Measurements from ENCODE around the gene SLC23A2. TPM values are rescaled to one million over a fixed set of nuclear protein-coding genes. Genes with fewer than 3 reads are reported as not detected.
"Not testable (repeated sequence)": the region's sequence is repeated elsewhere in the genome, so short reads cannot be mapped to it uniquely, and the experiment has no call there.

SLC23A2 gene
- total RNA-seq, 1 experiment from 2014 or later = 16.3 TPM

DNA sequence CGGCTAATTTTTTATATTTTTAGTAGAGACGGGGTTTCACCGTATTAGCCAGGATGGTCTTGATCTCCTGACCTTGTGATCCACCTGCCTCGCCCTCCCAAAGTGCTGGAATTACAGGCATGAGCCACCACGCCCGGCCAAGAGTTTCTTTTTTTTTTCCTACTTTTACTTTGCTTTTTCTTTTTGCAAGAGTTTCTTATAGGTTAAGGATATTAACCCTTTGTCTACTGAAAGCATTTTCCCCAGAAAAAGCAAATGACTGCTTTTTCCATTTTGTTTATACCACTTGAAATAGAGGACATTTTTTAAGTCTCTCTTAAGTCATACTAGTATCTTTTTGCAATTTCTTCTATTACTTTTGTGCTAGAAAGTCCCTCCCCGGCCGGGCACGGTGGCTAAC is 25.3 kb downstream of the SLC23A2 start:
- H3K9me2 ChIP-seq (ENCODE audit: insufficient read depth); POLR2A ChIA-PET; H3K27ac ChIP-seq (ENCODE audit: low read depth, low read length); BruUV-seq (replicated peaks); H3K9ac ChIP-seq (ENCODE audit: low read length); DNase-seq (ENCODE audit: low read depth, low spot score); H3K4me3 ChIP-seq (replicated peaks in 1 of 2; ENCODE audit: low read depth in 1 of 2, low read length in 2 of 2); H3K4me2 ChIP-seq (ENCODE audit: low read length); H4K20me1 ChIP-seq (ENCODE audit: insufficient read depth); intact Hi-C loops (cut with micrococcal nuclease); CTCF ChIA-PET; ATAC-seq; H3K27me3 ChIP-seq (ENCODE audit: insufficient read depth, low read length); H2AFZ ChIP-seq (ENCODE audit: low read depth, low read length, poor library complexity, severe bottlenecking); H3K36me3 ChIP-seq (ENCODE audit: control insufficient read depth in 1 of 2, insufficient read depth in 2 of 2, low read length in 2 of 2); RAD21 ChIA-PET (ENCODE audit: low non-redundant PET in 1 of 2, low total read pairs in 2 of 2, uncharacterized antibody in 2 of 2, unreplicated experiment in 2 of 2); H3K9me3 ChIP-seq (ENCODE audit: control insufficient read depth in 1 of 2, insufficient read depth in 1 of 2, low read depth in 1 of 2, low read length in 2 of 2): not testable (repeated sequence)
- peaks cover 72% of the 10 kb centered on the region for H3K79me2 ChIP-seq (ENCODE audit: insufficient read depth, low read length)
- H3K4me1 ChIP-seq (ENCODE audit: control insufficient read depth in 1 of 2, insufficient read depth in 2 of 2, low read length in 2 of 2) = peaks cover 2 to 12% of the 10 kb centered on the region in 2 experiments; a peak in 2 of 4 replicates

DNA sequence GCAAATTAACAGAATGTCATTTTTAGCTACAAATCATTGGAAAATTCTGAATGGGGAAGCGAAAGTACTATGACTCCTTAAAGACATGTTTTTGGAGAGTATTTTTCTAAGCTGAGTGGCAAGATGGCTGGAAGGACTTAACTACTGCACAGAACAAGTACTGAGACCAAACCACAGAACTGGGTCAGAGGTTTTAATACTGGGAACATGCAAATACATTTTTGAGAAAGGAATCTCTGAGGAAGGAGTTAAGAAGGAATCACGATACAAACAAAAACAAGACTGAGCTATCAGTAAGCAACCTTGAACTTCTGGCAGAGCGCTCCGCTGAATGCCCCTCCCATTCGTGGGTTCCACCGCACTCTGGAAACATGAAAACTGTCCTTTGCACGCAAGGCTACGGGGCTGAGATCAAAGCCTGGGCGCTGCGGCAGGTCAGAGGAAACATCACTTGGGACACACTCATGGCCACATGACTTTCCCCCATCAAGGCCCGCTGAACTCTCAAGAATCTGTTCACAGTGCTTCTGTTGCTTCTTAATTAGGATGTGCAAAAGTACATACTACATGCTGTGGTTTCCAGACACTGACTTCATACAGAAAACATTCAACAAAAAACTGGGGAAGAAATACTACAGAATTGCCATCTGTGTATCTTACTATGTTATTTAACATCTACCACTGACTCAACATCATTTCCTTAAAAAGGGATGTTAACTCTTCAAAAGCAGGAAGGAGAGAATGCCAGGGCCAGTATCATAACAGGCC is 27.8 kb downstream of the SLC23A2 start:
- H3K4me1 ChIP-seq (ENCODE audit: control insufficient read depth in 1 of 2, insufficient read depth in 2 of 2, low read length in 2 of 2) = peaks cover 2 to 12% of the 10 kb centered on the region in 2 experiments; a peak in 2 of 4 replicates
- intact Hi-C loops (cut with micrococcal nuclease) = no loop called here
- BruUV-seq (replicated peaks) = no TSS peak

More for the DNA sequence above, 27.8 kb downstream of the SLC23A2 start:
- peaks cover 50% of the 10 kb centered on the region for H3K79me2 ChIP-seq (ENCODE audit: insufficient read depth, low read length)
- RAD21 ChIA-PET (ENCODE audit: low non-redundant PET in 1 of 2, low total read pairs in 2 of 2, uncharacterized antibody in 2 of 2, unreplicated experiment in 2 of 2) = no interaction called here
- no peak overlapping the region for H3K4me2 ChIP-seq (ENCODE audit: low read length)
- no peaks in the 10 kb centered on the region for H3K9me2 ChIP-seq (ENCODE audit: insufficient read depth)
- H2AFZ ChIP-seq (ENCODE audit: low read depth, low read length, poor library complexity, severe bottlenecking) = no peak overlapping the region
- POLR2A ChIA-PET = no interaction called here
- ATAC-seq = no peak
- H3K27ac ChIP-seq (ENCODE audit: low read depth, low read length) = no peak overlapping the region
- H3K4me3 ChIP-seq (replicated peaks in 1 of 2; ENCODE audit: low read depth in 1 of 2, low read length in 2 of 2) = no peak overlapping the region
- CTCF ChIA-PET = no interaction called here
- H3K9me3 ChIP-seq (ENCODE audit: control insufficient read depth in 1 of 2, insufficient read depth in 1 of 2, low read depth in 1 of 2, low read length in 2 of 2) = no peaks in the 10 kb centered on the region
- DNase-seq (ENCODE audit: low read depth, low spot score) = no peak
- H4K20me1 ChIP-seq (ENCODE audit: insufficient read depth) = no peaks in the 10 kb centered on the region
- peaks cover 4 to 10% of the 10 kb centered on the region in 2 experiments; a peak in 2 of 4 replicates for H3K36me3 ChIP-seq (ENCODE audit: control insufficient read depth in 1 of 2, insufficient read depth in 2 of 2, low read length in 2 of 2)
- H3K27me3 ChIP-seq (ENCODE audit: insufficient read depth, low read length) = no peaks in the 10 kb centered on the region
- peak; percentile 99 for TF ChIP-seq TCF7L2 (IDR thresholded peaks at IDR 0.05; ENCODE audit: borderline replicate concordance, extremely low read depth, insufficient read depth, insufficient read length)
- TF ChIP-seq, protein P1, sequence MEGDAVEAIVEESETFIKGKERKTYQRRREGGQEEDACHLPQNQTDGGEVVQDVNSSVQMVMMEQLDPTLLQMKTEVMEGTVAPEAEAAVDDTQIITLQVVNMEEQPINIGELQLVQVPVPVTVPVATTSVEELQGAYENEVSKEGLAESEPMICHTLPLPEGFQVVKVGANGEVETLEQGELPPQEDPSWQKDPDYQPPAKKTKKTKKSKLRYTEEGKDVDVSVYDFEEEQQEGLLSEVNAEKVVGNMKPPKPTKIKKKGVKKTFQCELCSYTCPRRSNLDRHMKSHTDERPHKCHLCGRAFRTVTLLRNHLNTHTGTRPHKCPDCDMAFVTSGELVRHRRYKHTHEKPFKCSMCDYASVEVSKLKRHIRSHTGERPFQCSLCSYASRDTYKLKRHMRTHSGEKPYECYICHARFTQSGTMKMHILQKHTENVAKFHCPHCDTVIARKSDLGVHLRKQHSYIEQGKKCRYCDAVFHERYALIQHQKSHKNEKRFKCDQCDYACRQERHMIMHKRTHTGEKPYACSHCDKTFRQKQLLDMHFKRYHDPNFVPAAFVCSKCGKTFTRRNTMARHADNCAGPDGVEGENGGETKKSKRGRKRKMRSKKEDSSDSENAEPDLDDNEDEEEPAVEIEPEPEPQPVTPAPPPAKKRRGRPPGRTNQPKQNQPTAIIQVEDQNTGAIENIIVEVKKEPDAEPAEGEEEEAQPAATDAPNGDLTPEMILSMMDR (IDR thresholded peaks at IDR 0.05 in 2 of 3, conservative IDR thresholded peaks at IDR 0.05 in 1 of 3; ENCODE audit: borderline replicate concordance in 1 of 3, insufficient read depth in 1 of 3, low read depth in 2 of 3, low read length in 2 of 3) = no peak
- TF ChIP-seq ZNF274 (IDR thresholded peaks at IDR 0.05; ENCODE audit: low read depth, low read length) = no peak
- H3K9ac ChIP-seq (ENCODE audit: low read length) = no peak overlapping the region
